ENCODE data around the gene CFAP20DC.

Gene CFAP20DC

GRCh38 chr3:59084583-59084982 lies 34.8 kb upstream of the CFAP20DC start:
- no peaks in the 10 kb centered on the region for H3K4me1 ChIP-seq (ENCODE audit: control insufficient read depth, insufficient read depth, low read length)
- peak; percentile 67 for TF ChIP-seq WT1 (tag by site-specific recombination; IDR thresholded peaks at IDR 0.05)
- TF ChIP-seq MYNN (tag by site-specific recombination; IDR thresholded peaks at IDR 0.05; ENCODE audit: borderline replicate concordance) = no peak
- TF ChIP-seq ZNF155 (tag by site-specific recombination; IDR thresholded peaks at IDR 0.05) = no peak
- no peak for TF ChIP-seq ZBTB26 (tag by site-specific recombination; optimal IDR thresholded peaks at IDR 0.05)
- TF ChIP-seq ZBTB20 (tag by site-specific recombination; IDR thresholded peaks at IDR 0.05) = no peak
- TF ChIP-seq FEZF1 (tag by site-specific recombination; IDR thresholded peaks at IDR 0.05) = peak; percentile 63
- no peak for TF ChIP-seq ZNF560 (tag by site-specific recombination; IDR thresholded peaks at IDR 0.05; ENCODE audit: borderline replicate concordance)
- TF ChIP-seq PRDM6 (tag by site-specific recombination; IDR thresholded peaks at IDR 0.05) = peak; percentile 76
- H3K36me3 ChIP-seq (ENCODE audit: control insufficient read depth in 2 of 2, insufficient read depth in 1 of 2, low read length in 2 of 2) = no peaks in the 10 kb centered on the region
- H3K4me3 ChIP-seq (ENCODE audit: low read depth, low read length) = no peak overlapping the region
- no peaks in the 10 kb centered on the region for H3K9me3 ChIP-seq (ENCODE audit: control insufficient read depth, insufficient read depth, low read depth, low read length)
- no peak overlapping the region; the same call in 1 of the 2 replicates for H3K27ac ChIP-seq (ENCODE audit: extremely low read depth, low read depth, low read length)
- ChIA-PET CTCF (interaction anchor here (0.7 to 1.9 kb wide), 3 partner anchors 15 to 27 kb away, joined by 3 to 4 read pairs (median 3); no protein-coding TSS in a partner anchor), POLR2A (no interaction called here)

GRCh38 chr3:59082106-59082505 lies 32.3 kb upstream of the CFAP20DC start:
- Histone ChIP-seq H3K4me1 (ENCODE audit: control insufficient read depth, insufficient read depth, low read length) (no peaks in the 10 kb centered on the region), H3K4me3 (ENCODE audit: low read depth, low read length) (no peak overlapping the region), H3K9me3 (ENCODE audit: control insufficient read depth, insufficient read depth, low read depth, low read length) (no peaks in the 10 kb centered on the region), H3K36me3 (ENCODE audit: control insufficient read depth in 2 of 2, insufficient read depth in 1 of 2, low read length in 2 of 2) (no peaks in the 10 kb centered on the region), H3K27ac (ENCODE audit: extremely low read depth, low read depth, low read length) (no peak overlapping the region)
- CTCF ChIA-PET = no interaction called here
- TF ChIP-seq ZNF37A (tag by site-specific recombination; IDR thresholded peaks at IDR 0.05) (no peak), ZNF155 (tag by site-specific recombination; IDR thresholded peaks at IDR 0.05) (no peak), ZNF549 (tag by site-specific recombination; IDR thresholded peaks at IDR 0.05) (no peak), ZBTB26 (tag by site-specific recombination; optimal IDR thresholded peaks at IDR 0.05) (no peak), GLI4 (tag by site-specific recombination; IDR thresholded peaks at IDR 0.05) (no peak), ZNF26 (tag by site-specific recombination; IDR thresholded peaks at IDR 0.05) (no peak), ZSCAN18 (tag by site-specific recombination; IDR thresholded peaks at IDR 0.05) (no peak)
- POLR2A ChIA-PET = no interaction called here

- POLR2A ChIA-PET = no interaction called here
- Histone ChIP-seq H3K27ac (ENCODE audit: extremely low read depth, low read depth, low read length) (no peak overlapping the region), H3K9me3 (ENCODE audit: control insufficient read depth, insufficient read depth, low read depth, low read length) (no peaks in the 10 kb centered on the region)
- TF ChIP-seq ZNF416 (tag by site-specific recombination; IDR thresholded peaks at IDR 0.05) (no peak), ZNF341 (tag by site-specific recombination; IDR thresholded peaks at IDR 0.05; ENCODE audit: low read depth) (no peak), ZFP41 (tag by site-specific recombination; IDR thresholded peaks at IDR 0.05; ENCODE audit: borderline replicate concordance) (no peak), BCL11A (tag by site-specific recombination; IDR thresholded peaks at IDR 0.05; ENCODE audit: low read depth) (no peak), PRDM6 (tag by site-specific recombination; IDR thresholded peaks at IDR 0.05) (no peak), ZNF585B (tag by site-specific recombination; IDR thresholded peaks at IDR 0.05) (no peak), ZNF2 (tag by site-specific recombination; IDR thresholded peaks at IDR 0.05) (no peak), ZNF114 (tag by site-specific recombination; IDR thresholded peaks at IDR 0.05) (no peak), ZSCAN23 (tag by site-specific recombination; IDR thresholded peaks at IDR 0.05) (no peak), ZNF530 (tag by site-specific recombination; IDR thresholded peaks at IDR 0.05; ENCODE audit: low read depth) (no peak)
Observed at GRCh38 chr3:59081071-59081470, 31.2 kb upstream of the CFAP20DC start.

More at GRCh38 chr3:59081071-59081470, 31.2 kb upstream of the CFAP20DC start:
- H3K4me1 ChIP-seq (ENCODE audit: control insufficient read depth, insufficient read depth, low read length) = no peaks in the 10 kb centered on the region
- CTCF ChIA-PET = no interaction called here
- H3K4me3 ChIP-seq (ENCODE audit: low read depth, low read length) = no peak overlapping the region
- H3K36me3 ChIP-seq (ENCODE audit: control insufficient read depth in 2 of 2, insufficient read depth in 1 of 2, low read length in 2 of 2) = no peaks in the 10 kb centered on the region

Measured in HEK293 (cell line).